CD8-positive, alpha-beta memory T cell (primary cell): ENCODE measurements around the gene DNAJB1. TPM values are rescaled to one million over a fixed set of nuclear protein-coding genes. Genes with fewer than 3 reads are reported as not detected.

Source experiments
- CTCF ChIA-PET: fragments of 350-600 bp; sonication (Branson Sonifier 250); formaldehyde crosslinking; loops from one replicate; lab custom pipeline; 2021; ENCODE audit warnings: antibody characterized with exemption; lab: Charles Lee
- POLR2A ChIA-PET: fragments of 350-600 bp; sonication (Branson Sonifier 250); formaldehyde crosslinking; loops from one replicate; lab custom pipeline; 2021; ENCODE audit warnings: antibody characterized with exemption; lab: Charles Lee
- DNase-seq, 5 donors: peaks; one replicate each; pipeline versions ENCODE4 v3.0.0 to v3.0.0-alpha.2; 2020 to 2022; ENCODE audit warnings: mixed read lengths in 1 of 5
- H3K27ac ChIP-seq: one replicate; pipeline ENCODE4 v1.7.0; 2013; ENCODE audit warnings: low read depth, mild to moderate bottlenecking, low read length, moderate library complexity
- H3K27me3 ChIP-seq: 2 replicates; pipeline ENCODE4 v1.7.0; 2013; ENCODE audit warnings: low read length, mild to moderate bottlenecking; ENCODE audit not compliant: insufficient read depth, poor library complexity, severe bottlenecking
- H3K36me3 ChIP-seq: 2 replicates; pipeline ENCODE4 v1.7.0; 2013; ENCODE audit warnings: mild to moderate bottlenecking, low read length, moderate library complexity; ENCODE audit not compliant: insufficient read depth
- H3K4me1 ChIP-seq: 2 replicates; pipeline ENCODE4 v1.7.0; 2013; ENCODE audit warnings: mild to moderate bottlenecking, low read length, moderate library complexity; ENCODE audit not compliant: insufficient read depth
- H3K4me3 ChIP-seq: 2 replicates; pipeline ENCODE4 v1.7.0; 2013; ENCODE audit warnings: mild to moderate bottlenecking, low read length
- H3K9me3 ChIP-seq: 2 replicates; pipeline ENCODE4 v1.7.0; 2013; ENCODE audit warnings: mild to moderate bottlenecking, low read length
- H3K27ac Mint-ChIP-seq, 8 donors: one replicate each; pipeline ENCODE4 v1.8.0; 2020 to 2021; ENCODE audit warnings: mixed read lengths in 8 of 8, mild to moderate bottlenecking in 6 of 8, inconsistent platforms in 3 of 8, moderate library complexity in 3 of 8
- H3K27me3 Mint-ChIP-seq, 2 donors: one replicate each; pipeline ENCODE4 v1.8.0; 2020 to 2021; ENCODE audit warnings: mixed read lengths in 2 of 2, mild to moderate bottlenecking in 1 of 2, moderate library complexity in 1 of 2
- H3K36me3 Mint-ChIP-seq, 3 donors: one replicate each; pipeline ENCODE4 v1.8.0; 2020 to 2021; ENCODE audit warnings: mixed read lengths in 3 of 3, inconsistent platforms in 1 of 3, mild to moderate bottlenecking in 1 of 3
- H3K4me1 Mint-ChIP-seq, 3 donors: one replicate each; pipeline ENCODE4 v1.8.0; 2020 to 2021; ENCODE audit warnings: mixed read lengths in 3 of 3, inconsistent platforms in 1 of 3, mild to moderate bottlenecking in 1 of 3
- H3K4me3 Mint-ChIP-seq, 7 donors: one replicate each; pipeline ENCODE4 v1.8.0; 2020 to 2021; ENCODE audit warnings: mixed read lengths in 7 of 7, mild to moderate bottlenecking in 6 of 7, moderate library complexity in 4 of 7, inconsistent platforms in 2 of 7
- H3K9me3 Mint-ChIP-seq, 5 donors: one replicate each; pipeline ENCODE4 v1.8.0; 2020 to 2022; ENCODE audit warnings: mixed read lengths in 5 of 5, mild to moderate bottlenecking in 3 of 5, moderate library complexity in 2 of 5, inconsistent platforms in 1 of 5
- polyA plus RNA-seq: library from polyadenylated mRNA; unstranded; fragments of 300-500 nt; fragmentation: Illumina TruSeq; gene quantifications from one replicate; pipeline ENCODE4 v1.2.3, GENCODE V29; 2021
- total RNA-seq, 2 experiments: library from RNA; stranded (reverse); gene quantifications; one replicate each; pipeline ENCODE4 v1.2.3, GENCODE V29; 2021

DNAJB1 gene
- total and polyA plus RNA-seq, 3 experiments from 2014 or later, result 98.6 to 385 (median 103) TPM

DNA sequence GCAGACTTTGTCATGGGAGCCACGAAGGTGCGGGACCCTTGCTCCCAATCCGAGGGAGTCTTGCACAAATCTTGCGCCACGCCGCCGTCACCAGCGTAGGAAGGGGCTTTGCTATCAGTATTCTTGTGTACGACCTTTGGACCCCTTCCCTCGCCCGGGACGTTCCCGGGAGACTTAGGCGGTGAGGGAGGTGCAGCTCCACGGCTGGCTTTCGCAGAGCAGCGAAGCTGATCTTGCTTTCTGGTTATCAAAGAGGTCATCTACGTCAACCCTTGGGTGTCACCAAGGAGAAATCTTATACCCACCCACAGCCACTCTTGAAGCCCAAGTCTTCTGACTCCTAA is 11.8 kb upstream of the DNAJB1 start:
- ChIA-PET POLR2A (interaction anchor here (0.6 to 4.6 kb wide), 4 partner anchors 12 to 204 kb away, joined by 3 to 44 read pairs (median 6); partner anchors contain the start of gene DNAJB1), CTCF (interaction anchor here (0.6 to 1.3 kb wide), 2 partner anchors 9 to 26 kb away, joined by 3 to 4 read pairs; no protein-coding TSS in a partner anchor)

DNA sequence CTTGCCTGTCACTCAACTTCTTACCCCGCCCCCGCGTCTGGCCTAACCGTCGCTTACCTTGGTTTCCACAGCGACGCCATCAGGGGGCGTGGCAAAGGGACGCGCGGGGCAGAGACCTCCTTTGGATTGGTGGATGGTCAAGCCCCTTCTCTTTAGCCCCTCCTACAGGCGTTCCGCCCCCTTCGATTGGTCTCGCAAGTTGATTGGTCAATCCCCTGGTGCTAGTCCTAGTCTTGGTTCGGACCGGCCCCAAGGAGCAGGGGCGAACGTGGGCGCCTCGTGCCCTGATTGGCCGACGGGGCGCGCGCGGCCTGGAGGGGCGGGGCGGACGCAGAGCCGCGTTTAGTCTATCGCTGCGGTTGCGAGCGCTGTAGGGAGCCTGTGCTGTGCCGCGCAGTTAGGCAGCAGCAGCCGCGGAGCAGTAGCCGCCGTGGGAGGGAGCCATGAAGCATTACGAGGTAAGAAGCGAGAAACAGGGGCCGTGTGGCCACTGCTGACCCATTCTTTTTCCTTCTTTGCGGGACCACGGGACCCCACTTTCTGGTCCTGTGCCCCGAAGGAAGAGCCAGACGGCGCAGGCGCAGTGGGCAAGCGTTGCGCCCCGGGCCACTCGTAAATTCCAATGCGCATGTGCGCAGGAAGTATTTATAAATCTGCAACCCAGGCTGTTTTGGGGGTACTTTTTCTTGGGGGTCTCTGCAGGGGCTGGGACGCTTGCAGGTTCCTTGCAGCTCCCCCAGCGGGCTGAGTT is 11.2 kb upstream of the DNAJB1 start, which contains the start of gene TECR:
Gene TECR, plus strand, starts transcription at position 341 of the 751 bp plus-strand sequence. Its CDS starts 103 bp downstream, at position 444.
- H3K9me3 ChIP-seq, result no peaks in the 10 kb centered on the region
- peak; percentile 99 to 100 (median 100) for DNase-seq
- peaks cover 0 to 22% (median 6%) of the 10 kb centered on the region in 3 donors for H3K36me3 Mint-ChIP-seq
- H3K27me3 ChIP-seq, result no peaks in the 10 kb centered on the region
- POLR2A ChIA-PET, result interaction anchor here (0.7 to 4.6 kb wide), 4 partner anchors 12 to 25 kb away, joined by 3 to 44 read pairs (median 6); partner anchors contain the start of gene DNAJB1
- peaks cover 34 to 73% (median 47%) of the 10 kb centered on the region in 3 donors for H3K4me1 Mint-ChIP-seq
- CTCF ChIA-PET, result interaction anchor here (0.6 to 1.3 kb wide), 3 partner anchors 9 to 25 kb away, joined by 3 to 5 read pairs (median 4); partner anchors contain the start of gene DNAJB1
- H3K27ac ChIP-seq, result peak within 1 kb of the TSS; percentile 91
- H3K4me3 Mint-ChIP-seq, result peak within 1 kb of the TSS; percentile 85 to 99 (median 94)
- H3K9me3 Mint-ChIP-seq, result no peaks in the 10 kb centered on the region
- H3K4me1 ChIP-seq, result peaks cover 40% of the 10 kb centered on the region
- H3K27ac Mint-ChIP-seq, result peak within 1 kb of the TSS; percentile 94 to 100 (median 98)
- no peaks in the 10 kb centered on the region for H3K36me3 ChIP-seq
- H3K4me3 ChIP-seq, result peak within 1 kb of the TSS; percentile 97
- no peaks in the 10 kb centered on the region for H3K27me3 Mint-ChIP-seq

More for the DNA sequence above, 11.8 kb upstream of the DNAJB1 start:
- peak overlapping the region; percentile 94 to 100 (median 98) for H3K27ac Mint-ChIP-seq
- DNase-seq, result peak in 2 of 5 donors; percentile 49 to 72
- H3K9me3 Mint-ChIP-seq, result no peaks in the 10 kb centered on the region
- no peaks in the 10 kb centered on the region for H3K36me3 ChIP-seq
- peaks cover 43% of the 10 kb centered on the region for H3K4me1 ChIP-seq
- no peaks in the 10 kb centered on the region for H3K27me3 ChIP-seq
- H3K27me3 Mint-ChIP-seq, result no peaks in the 10 kb centered on the region
- peak overlapping the region; percentile 97 for H3K4me3 ChIP-seq
- H3K4me1 Mint-ChIP-seq, result peaks cover 34 to 78% (median 47%) of the 10 kb centered on the region in 3 donors
- H3K36me3 Mint-ChIP-seq, result peaks cover 0 to 24% (median 6%) of the 10 kb centered on the region in 3 donors
- H3K9me3 ChIP-seq, result no peaks in the 10 kb centered on the region
- peak overlapping the region; percentile 85 to 99 (median 94) for H3K4me3 Mint-ChIP-seq
- H3K27ac ChIP-seq, result peak overlapping the region; percentile 91

DNA sequence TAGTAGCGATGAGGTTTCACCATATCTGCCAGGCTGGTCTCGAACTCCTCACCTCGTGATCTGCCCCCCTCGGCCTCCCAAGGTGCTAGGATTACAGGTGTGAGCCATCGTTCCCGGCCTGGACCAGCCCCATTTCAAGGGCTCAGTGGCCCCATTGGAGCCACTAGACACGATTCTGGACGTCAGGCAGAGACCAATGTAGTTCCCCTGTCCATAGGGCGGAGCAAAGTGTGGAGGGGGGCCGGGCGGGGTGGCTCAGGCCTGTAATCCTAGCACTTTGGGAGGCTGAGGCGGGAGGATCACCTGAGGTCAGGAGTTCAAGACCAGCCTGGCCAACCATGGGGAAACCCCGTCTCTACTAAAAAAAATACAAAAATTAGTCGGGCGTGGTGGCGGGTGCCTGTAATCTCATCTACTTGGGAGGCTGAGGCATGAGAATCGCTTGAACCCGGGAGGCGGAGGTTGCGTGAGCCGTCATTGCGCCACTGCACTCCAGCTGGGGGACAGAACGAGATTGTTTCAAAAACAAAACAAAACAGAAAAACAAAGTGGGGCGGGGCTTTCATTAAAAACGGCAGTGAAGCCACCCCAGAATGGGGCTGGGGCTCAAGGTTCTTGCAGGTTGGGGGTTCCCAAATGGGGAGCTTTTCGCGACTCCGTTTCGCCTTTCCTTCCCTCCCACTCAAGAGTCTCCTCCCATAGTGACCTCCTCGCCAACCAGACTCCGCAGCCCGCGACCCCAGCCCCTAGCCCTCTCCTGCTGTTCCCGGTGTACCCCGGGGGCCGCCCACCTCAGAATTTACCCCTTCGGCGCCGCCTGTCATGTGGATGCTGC is 10.4 kb upstream of the DNAJB1 start:
- no peak for DNase-seq
- H3K27me3 Mint-ChIP-seq, result no peaks in the 10 kb centered on the region
- Histone ChIP-seq H3K27ac (peak overlapping the region; percentile 91), H3K4me3 (peak overlapping the region; percentile 54), H3K27me3 (no peaks in the 10 kb centered on the region), H3K36me3 (no peaks in the 10 kb centered on the region), H3K4me1 (peaks cover 46% of the 10 kb centered on the region), H3K9me3 (no peaks in the 10 kb centered on the region)
- H3K9me3 Mint-ChIP-seq, result no peaks in the 10 kb centered on the region
- ChIA-PET CTCF (interaction anchor here (1.0 to 1.3 kb wide), 2 partner anchors 11 to 24 kb away, joined by 4 to 5 read pairs; partner anchors contain the start of gene DNAJB1), POLR2A (interaction anchor here (0.7 to 4.6 kb wide), 3 partner anchors 11 to 24 kb away, joined by 3 to 44 read pairs (median 9); partner anchors contain the start of gene DNAJB1)
- H3K36me3 Mint-ChIP-seq, result peaks cover 0 to 21% (median 6%) of the 10 kb centered on the region in 3 donors
- peak overlapping the region; percentile 94 to 100 (median 98) for H3K27ac Mint-ChIP-seq
- H3K4me3 Mint-ChIP-seq, result peak overlapping the region; percentile 85 to 99 (median 94)
- peaks cover 39 to 76% (median 54%) of the 10 kb centered on the region in 3 donors for H3K4me1 Mint-ChIP-seq

DNA sequence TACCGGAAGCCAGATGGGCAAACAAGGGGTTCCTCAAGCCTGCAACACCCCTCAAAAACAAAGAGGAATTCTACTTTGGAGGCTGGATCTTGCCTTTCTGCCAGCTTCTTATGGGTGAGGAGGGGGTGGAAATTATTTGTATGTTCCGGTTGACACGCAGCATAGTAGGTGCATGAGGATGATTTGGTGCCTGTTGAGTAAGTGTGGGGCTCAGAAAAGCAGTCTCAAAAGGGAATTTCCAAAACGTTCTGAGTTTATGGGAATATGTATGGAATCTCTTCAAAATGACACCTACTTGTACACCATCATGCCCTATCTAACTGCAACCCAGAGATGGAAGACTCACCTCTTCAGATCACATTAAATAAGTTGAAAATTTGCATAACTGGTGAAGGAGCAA is 8.2 kb upstream of the DNAJB1 start:
- H3K27ac ChIP-seq, result no peak overlapping the region
- Mint-ChIP-seq H3K4me3 (peak overlapping the region in 1 of 7 donors; percentile 44), H3K9me3 (no peaks in the 10 kb centered on the region), H3K4me1 (peaks cover 46 to 79% (median 57%) of the 10 kb centered on the region in 3 donors), H3K27ac (peak overlapping the region in 5 of 8 donors; percentile 29 to 94 (median 57)), H3K36me3 (peaks cover 0 to 15% (median 0%) of the 10 kb centered on the region in 3 donors), H3K27me3 (no peaks in the 10 kb centered on the region)
- H3K36me3 ChIP-seq, result no peaks in the 10 kb centered on the region
- CTCF ChIA-PET, result interaction anchor here (0.9 to 1.5 kb wide), 6 partner anchors 22 to 48 kb away, joined by 3 to 7 read pairs (median 4); no protein-coding TSS in a partner anchor
- no peak overlapping the region for H3K4me3 ChIP-seq
- no peaks in the 10 kb centered on the region for H3K9me3 ChIP-seq
- DNase-seq, result no peak
- peaks cover 49% of the 10 kb centered on the region for H3K4me1 ChIP-seq
- POLR2A ChIA-PET, result interaction anchor here (0.9 kb wide), 1 partner anchor 9 kb away, joined by 3 read pairs; no protein-coding TSS in a partner anchor
- no peaks in the 10 kb centered on the region for H3K27me3 ChIP-seq

DNA sequence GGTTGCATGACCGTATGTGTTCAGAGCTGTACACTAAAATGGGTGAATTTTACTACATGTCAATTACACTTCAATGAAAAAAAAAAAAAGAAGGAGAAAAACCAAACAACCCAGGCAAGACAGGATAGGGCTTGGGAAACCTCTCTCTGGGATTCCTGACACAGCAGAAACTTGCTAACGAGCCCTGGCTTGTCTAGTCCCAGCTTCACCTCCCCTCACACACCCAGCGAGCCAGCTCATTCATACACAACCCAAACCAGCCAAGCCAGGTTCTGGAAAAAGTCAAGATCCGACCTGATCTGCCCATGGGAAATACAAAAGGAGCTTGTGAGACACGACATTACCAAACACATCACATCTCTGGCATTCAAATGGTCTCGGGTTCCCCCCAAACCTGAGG is 7.5 kb upstream of the DNAJB1 start:
- DNase-seq, result no peak
- no peaks in the 10 kb centered on the region for H3K27me3 ChIP-seq
- H3K4me3 Mint-ChIP-seq, result peak overlapping the region in 3 of 7 donors; percentile 18 to 59 (median 42)
- H3K4me1 ChIP-seq, result peaks cover 47% of the 10 kb centered on the region
- H3K9me3 Mint-ChIP-seq, result no peaks in the 10 kb centered on the region
- no peaks in the 10 kb centered on the region for H3K27me3 Mint-ChIP-seq
- H3K36me3 Mint-ChIP-seq, result peaks cover 0 to 15% (median 0%) of the 10 kb centered on the region in 3 donors
- ChIA-PET CTCF (interaction anchor here (0.9 to 1.5 kb wide), 8 partner anchors 10 to 48 kb away, joined by 3 to 7 read pairs (median 4); no protein-coding TSS in a partner anchor), POLR2A (interaction anchor here (0.7 to 0.9 kb wide), 2 partner anchors 8 to 10 kb away, joined by 3 to 4 read pairs; no protein-coding TSS in a partner anchor)
- H3K36me3 ChIP-seq, result no peaks in the 10 kb centered on the region
- H3K9me3 ChIP-seq, result no peaks in the 10 kb centered on the region
- peak overlapping the region in 5 of 8 donors; percentile 11 to 94 (median 55) for H3K27ac Mint-ChIP-seq
- H3K27ac ChIP-seq, result no peak overlapping the region
- H3K4me1 Mint-ChIP-seq, result peaks cover 42 to 74% (median 54%) of the 10 kb centered on the region in 3 donors
- H3K4me3 ChIP-seq, result no peak overlapping the region

DNA sequence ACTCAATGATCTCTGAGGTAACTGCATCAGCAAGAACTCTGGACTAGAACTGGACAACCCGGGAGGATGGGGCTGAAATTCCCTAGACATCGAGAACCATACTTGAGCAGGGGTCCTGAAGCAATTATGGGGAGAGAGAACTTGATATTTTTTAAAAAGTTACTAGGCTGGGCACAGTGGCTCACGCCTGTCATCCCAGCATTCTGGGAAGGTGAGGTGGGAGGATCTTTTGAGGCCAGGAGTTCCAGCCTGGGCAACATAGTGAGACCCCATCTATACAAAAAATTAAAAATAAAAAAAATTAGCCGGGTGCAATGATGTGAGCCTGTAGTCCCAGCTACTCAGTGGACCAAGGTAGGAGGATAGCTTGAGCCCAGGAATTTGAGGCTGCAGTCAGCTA is 2.3 kb upstream of the DNAJB1 start:
- H3K27me3 Mint-ChIP-seq, result peaks cover 0 to 13% of the 10 kb centered on the region in 2 donors
- peaks cover 74% of the 10 kb centered on the region for H3K4me1 ChIP-seq
- peak overlapping the region; percentile 92 for H3K27ac ChIP-seq
- H3K4me3 Mint-ChIP-seq, result peak overlapping the region in 3 of 7 donors; percentile 66 to 73 (median 71)
- H3K36me3 Mint-ChIP-seq, result peaks cover 9 to 25% (median 14%) of the 10 kb centered on the region in 3 donors
- peaks cover 63 to 69% (median 69%) of the 10 kb centered on the region in 3 donors for H3K4me1 Mint-ChIP-seq
- CTCF ChIA-PET, result interaction anchor here (0.9 to 6.2 kb wide), 3 partner anchors 11 to 39 kb away, joined by 3 to 65 read pairs (median 5); no protein-coding TSS in a partner anchor
- H3K9me3 ChIP-seq, result no peaks in the 10 kb centered on the region
- POLR2A ChIA-PET, result interaction anchor here (9.7 kb wide), 1 partner anchor 15 kb away, joined by 175 read pairs; no protein-coding TSS in a partner anchor
- no peak overlapping the region for H3K4me3 ChIP-seq
- H3K9me3 Mint-ChIP-seq, result no peaks in the 10 kb centered on the region
- H3K36me3 ChIP-seq, result peaks cover 18% of the 10 kb centered on the region
- H3K27ac Mint-ChIP-seq, result peak overlapping the region; percentile 83 to 98 (median 96)
- H3K27me3 ChIP-seq, result no peaks in the 10 kb centered on the region
- DNase-seq, result no peak
